ENCODE results near the gene UCP3.

DNA sequence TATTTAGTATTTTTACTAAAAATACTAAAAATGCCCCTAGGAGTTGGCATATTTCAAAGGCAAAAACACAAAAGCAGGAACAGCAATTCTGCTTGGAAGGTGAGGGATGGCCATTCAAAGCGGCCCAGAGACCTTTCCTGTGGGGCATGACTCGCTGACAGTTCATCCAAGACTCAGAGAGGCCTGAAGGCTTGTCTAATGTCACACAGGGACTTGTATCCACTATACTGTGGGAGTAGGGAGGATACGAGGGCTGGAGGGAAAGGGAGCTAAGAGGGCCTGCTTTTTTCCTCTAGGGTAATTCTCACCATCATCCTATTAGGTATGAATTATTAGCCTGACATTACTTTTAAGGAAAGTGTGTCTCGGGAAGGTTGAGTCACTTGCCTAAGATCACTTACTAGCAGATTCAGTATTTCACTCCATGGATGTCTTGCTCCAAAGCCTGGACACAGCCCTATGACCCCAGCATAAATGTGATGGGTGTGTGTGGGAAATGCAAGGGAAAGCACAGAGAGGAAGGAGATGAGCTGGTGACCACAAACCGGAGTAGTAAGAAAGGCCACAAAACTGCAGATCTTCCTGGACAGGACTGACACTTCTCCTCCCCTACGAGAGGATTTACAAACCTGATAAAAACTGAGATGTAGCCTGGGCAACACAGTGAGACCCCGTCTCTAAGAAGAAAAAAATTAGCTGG, 16.7 kb upstream of the UCP3 start:
- TF ChIP-seq, protein P1, sequence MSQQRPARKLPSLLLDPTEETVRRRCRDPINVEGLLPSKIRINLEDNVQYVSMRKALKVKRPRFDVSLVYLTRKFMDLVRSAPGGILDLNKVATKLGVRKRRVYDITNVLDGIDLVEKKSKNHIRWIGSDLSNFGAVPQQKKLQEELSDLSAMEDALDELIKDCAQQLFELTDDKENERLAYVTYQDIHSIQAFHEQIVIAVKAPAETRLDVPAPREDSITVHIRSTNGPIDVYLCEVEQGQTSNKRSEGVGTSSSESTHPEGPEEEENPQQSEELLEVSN (IDR thresholded peaks at IDR 0.05) = no peak
- TF ChIP-seq ZNF274 (IDR thresholded peaks at IDR 0.05; ENCODE audit: borderline replicate concordance, extremely low read depth, low read length) (no peak), POLR2AphosphoS5 (IDR thresholded peaks at IDR 0.05; ENCODE audit: low read depth, low read length) (no peak), BRCA1 (IDR thresholded peaks at IDR 0.05; ENCODE audit: low read depth, low read length) (no peak), HDAC2 (IDR thresholded peaks at IDR 0.05; ENCODE audit: borderline replicate concordance in 1 of 2, low read depth in 2 of 2, low read length in 2 of 2) (no peak), GABPA (IDR thresholded peaks at IDR 0.05; ENCODE audit: borderline replicate concordance, insufficient read depth, low read length) (no peak), EZH2 (IDR thresholded peaks at IDR 0.05; ENCODE audit: low read depth, low read length, severe bottlenecking) (no peak), POLR2A (IDR thresholded peaks at IDR 0.05; ENCODE audit: control extremely low read depth in 1 of 2, low read depth in 2 of 2, low read length in 2 of 2) (no peak), RAD21 (IDR thresholded peaks at IDR 0.05 in 1 of 2, conservative IDR thresholded peaks at IDR 0.05 in 1 of 2; ENCODE audit: low read depth in 2 of 2, low read length in 2 of 2) (no peak), BACH1 (IDR thresholded peaks at IDR 0.05; ENCODE audit: low read length) (no peak), EP300 (IDR thresholded peaks at IDR 0.05; ENCODE audit: borderline replicate concordance in 1 of 2, low read depth in 2 of 2, low read length in 2 of 2) (no peak)
- TF ChIP-seq, protein P2, sequence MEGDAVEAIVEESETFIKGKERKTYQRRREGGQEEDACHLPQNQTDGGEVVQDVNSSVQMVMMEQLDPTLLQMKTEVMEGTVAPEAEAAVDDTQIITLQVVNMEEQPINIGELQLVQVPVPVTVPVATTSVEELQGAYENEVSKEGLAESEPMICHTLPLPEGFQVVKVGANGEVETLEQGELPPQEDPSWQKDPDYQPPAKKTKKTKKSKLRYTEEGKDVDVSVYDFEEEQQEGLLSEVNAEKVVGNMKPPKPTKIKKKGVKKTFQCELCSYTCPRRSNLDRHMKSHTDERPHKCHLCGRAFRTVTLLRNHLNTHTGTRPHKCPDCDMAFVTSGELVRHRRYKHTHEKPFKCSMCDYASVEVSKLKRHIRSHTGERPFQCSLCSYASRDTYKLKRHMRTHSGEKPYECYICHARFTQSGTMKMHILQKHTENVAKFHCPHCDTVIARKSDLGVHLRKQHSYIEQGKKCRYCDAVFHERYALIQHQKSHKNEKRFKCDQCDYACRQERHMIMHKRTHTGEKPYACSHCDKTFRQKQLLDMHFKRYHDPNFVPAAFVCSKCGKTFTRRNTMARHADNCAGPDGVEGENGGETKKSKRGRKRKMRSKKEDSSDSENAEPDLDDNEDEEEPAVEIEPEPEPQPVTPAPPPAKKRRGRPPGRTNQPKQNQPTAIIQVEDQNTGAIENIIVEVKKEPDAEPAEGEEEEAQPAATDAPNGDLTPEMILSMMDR (IDR thresholded peaks at IDR 0.05; ENCODE audit: control extremely low read depth in 1 of 3, insufficient read depth in 1 of 3, low read depth in 1 of 3, low read length in 3 of 3) = no peak
- TF ChIP-seq, protein P3, sequence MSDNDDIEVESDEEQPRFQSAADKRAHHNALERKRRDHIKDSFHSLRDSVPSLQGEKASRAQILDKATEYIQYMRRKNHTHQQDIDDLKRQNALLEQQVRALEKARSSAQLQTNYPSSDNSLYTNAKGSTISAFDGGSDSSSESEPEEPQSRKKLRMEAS (IDR thresholded peaks at IDR 0.05) = no peak

All from H1 (cell line).